ENCODE data around the gene DOP1A.

The DOP1A gene

DNA sequence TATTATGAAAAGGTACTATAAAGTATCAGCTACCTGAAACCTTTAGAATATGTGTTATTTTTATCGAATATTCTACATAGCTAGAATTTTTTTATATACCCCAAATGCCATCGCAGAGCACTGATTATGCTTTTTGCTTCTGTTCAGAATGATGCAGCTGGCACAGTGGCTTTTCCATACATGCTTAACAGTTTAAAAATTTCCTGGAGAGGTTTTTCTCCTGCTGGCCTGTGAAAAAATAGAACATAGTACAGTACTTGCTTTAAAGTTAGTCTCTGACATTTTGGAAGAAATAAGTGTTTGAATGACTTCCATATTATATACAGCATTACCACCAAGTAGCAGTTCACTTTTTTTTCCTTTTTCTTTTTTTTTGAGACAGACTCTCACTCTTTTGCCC lies 5.3 kb downstream of the DOP1A start:
- DNase-seq = no peak

- no peak for DNase-seq
Measured at GRCh38 chr6:83073615-83074014, 6.1 kb downstream of the DOP1A start.

DNA sequence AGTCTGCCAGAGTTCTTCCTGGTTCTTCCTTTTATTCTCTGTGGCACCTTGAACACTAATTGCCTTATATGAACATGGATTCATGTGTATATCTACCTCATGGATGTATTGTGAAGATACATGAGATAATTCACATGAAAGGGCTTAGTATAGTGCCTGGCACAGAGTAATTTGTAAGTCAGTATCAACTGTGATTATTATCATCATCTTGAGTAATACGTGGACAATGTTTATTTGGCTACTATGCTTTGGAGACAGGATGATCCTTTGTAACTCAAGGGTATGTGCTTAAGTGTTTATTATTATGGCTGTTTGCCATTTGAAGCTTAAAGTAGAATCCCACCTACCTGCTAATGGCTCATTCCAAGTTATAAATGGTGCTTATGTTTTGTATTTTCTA lies 16.0 kb downstream of the DOP1A start:
- DNase-seq = no peak

DNA sequence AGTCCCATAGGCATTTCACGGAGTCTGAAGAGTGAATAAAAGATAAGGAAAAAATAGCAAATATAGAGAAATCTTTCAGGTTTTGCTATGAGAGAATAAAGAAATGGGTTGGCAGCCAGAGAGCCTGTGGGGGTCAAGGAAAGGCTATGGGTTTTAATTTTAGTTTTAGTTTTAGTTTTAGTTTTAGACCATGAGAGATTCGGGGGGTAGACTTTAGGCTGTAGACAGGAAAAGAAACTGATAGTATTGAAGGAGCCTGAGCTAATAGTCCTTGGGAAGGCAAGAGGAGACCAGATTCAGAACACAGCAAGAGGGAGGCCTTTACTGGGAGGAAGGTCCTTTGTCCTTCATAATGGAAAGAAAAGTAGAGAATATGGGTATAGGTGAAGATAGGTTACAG lies 19.3 kb downstream of the DOP1A start:
- DNase-seq = no peak

DNA sequence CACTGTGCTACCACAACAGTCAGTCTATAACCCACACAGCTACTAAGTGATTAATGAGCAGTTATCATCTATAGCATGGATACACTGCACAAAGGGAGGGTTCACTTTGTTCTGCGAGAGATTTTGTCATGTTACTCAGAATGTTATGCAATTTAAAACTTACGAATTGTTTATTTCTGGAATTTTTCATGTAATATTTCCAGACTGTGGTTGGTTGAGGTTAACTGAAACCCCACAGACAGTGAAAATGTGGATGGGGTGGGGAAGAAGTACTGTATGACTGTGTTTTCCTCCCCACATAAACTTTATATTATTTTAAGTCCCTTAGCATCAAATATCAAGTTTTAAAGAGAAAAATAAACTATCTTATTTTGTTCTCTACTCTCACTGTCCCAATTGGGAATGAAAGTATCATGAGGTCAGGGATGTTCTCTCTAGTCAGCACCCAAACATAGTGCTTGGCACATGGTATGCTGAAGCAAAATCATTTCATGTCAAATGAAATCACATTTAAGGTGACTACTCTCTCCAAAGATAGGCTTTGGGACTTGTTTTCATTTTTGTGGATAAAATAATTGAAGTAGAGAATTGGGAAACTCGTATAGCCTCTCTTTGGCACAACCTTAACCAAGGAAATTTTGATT lies 25.4 kb downstream of the DOP1A start:
- DNase-seq = no peak

- DNase-seq = no peak
Measured at GRCh38 chr6:83096791-83097190, 29.3 kb downstream of the DOP1A start.

DNA sequence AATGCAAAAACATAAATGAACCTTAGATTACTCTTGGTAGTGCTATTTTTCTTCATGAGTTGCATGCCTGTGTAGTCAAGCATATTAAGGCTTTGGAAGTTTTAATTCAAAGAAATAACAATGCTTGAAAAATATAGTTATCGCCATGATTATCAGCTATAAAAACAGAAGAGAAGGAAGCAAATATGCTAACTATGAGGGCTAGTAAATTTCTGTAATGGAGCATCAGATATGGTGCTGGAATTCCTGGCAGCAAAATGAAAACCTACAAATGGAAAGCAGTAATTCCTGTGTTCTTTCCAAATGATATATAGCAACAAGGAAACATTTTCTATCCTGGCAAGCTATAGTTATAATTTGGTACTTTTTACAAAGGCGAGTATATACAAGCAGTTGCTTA lies 29.7 kb downstream of the DOP1A start:
- DNase-seq = no peak

- DNase-seq = no peak
Measured at GRCh38 chr6:83097675-83098074, 30.2 kb downstream of the DOP1A start.

DNA sequence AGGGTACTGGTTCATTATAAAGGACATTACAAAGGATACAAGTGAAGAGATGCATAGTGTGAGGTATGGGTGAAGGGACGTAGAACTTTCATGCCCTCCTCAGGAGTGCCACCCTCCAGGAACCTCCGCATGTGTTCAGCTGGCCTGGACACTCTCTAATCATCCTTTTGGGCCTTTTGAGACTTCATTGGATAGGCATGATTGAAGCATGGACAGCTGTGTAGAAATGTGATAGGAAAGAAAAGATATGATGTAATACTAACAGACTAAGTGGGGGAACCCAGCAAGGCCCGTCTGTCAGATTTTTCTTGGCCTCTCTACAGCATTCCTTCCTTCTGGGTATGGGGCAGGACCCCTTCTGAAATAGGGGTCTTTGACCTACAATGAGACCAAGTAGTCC lies 31.1 kb downstream of the DOP1A start:
- DNase-seq = no peak

GRCh38 chr6:83108378-83108777 lies 40.9 kb downstream of the DOP1A start:
- no peak for DNase-seq

DNA sequence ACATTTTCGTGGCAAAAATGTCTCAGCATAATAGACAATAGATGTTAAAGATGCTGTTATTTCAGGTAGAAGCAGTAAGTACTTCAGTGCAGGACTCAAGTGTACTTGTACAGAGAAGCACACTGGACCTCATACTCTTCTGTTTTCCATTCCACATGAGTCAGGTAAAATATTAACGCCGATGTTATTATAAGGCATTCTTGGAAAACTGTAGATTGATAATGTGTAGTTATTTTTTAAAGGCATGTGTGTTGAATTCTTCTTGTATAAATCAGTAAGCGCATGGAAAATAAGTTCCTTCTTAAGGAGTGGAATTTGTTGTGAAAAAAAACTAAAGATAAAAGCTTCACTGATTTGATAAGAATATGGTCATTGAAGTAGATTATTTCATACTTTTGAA lies 45.8 kb downstream of the DOP1A start:
- no peak for DNase-seq

- no peak for DNase-seq
Measured at GRCh38 chr6:83114164-83114563, 46.7 kb downstream of the DOP1A start.

DNA sequence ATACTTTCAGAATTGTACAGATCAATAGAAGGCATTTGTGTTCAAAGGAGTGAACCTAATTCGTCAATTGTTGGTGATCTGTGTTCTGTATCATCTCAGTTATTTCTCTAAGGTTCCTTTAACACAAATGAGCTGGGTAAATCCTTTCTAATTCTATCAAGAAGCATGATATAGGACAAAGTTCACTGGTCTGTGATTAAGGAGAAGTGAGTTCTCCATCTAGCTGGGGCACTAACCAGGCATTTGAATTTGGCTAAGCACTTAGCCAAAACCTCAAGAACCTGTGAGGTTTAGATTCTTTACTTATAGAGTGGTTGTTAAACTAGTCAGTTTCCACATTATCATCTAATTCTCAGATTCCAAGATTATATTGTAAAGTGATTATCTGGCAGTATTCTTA lies 50.3 kb downstream of the DOP1A start:
- DNase-seq = no peak

DNA sequence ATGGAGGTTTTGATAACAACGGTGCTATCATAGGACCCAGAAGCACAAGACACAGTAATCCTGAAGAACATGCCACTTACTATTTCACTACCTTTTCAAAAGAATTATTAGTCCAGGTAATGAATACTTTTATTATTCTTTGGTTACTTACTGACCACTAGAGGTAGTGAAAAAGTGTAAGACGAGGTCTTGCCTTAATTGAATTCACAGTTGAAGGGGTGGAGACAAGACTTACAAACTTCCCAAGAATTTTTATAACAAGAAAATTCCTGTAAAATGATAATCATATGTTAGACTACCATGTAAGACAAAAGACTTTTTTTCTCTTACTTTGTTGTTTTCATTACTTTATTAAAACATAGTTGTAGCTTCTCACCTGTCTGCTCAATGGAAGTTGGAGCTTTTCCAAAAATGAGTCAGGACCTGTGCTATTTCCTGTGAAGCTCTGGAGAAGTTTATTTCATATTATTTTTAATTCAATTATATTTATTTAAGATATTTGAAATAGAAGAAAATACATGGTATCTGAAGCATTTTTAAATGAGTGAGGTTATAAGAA lies 52.4 kb downstream of the DOP1A start:
- no peak for DNase-seq

- no peak for DNase-seq
Measured at GRCh38 chr6:83124553-83124952, 57.1 kb downstream of the DOP1A start.

- DNase-seq = no peak
Measured at GRCh38 chr6:83125425-83125824, 58.0 kb downstream of the DOP1A start.

- DNase-seq = no peak
Measured at GRCh38 chr6:83126223-83126622, 58.8 kb downstream of the DOP1A start.

DNA sequence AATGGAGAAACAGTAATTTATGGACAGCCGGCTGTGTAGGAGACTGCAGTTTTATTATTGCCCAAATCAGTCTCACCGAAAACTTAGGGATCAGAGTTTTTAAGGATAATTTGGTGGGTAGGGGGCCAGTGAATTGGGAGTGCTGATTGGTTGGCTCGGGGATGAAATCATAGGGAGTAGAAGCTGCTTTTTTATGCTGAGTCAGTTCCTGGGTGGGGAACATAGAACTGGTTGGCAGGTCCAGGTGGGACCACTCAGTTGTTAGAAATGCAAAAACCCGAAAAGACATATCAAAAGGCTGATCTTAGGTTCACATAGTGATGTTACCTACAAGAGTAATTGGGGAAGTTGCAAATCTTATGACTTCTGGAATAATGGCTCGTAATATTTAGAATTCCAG lies 59.3 kb downstream of the DOP1A start:
- DNase-seq = no peak

- DNase-seq = no peak
Measured at GRCh38 chr6:83127258-83127657, 59.8 kb downstream of the DOP1A start.

DNA sequence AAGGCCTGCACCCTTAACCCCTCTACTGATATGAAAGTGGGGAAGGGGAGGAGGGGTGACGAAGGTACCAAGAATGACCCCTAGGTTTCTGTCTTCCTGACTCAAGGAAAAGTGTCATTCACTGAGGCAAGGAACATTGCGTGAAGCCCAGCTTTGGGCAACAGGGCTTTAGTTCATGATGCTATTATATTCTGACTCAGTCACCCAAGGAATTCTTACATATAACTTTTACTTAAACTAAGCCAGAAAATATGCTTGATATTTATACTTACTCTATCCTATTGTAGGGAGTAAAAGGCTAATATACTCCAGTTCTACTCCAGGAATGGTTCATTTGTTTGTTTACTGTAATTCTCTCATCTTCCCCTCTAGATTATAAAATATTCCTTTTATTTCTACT lies 60.5 kb downstream of the DOP1A start:
- DNase-seq = no peak

- no peak for DNase-seq
Measured at GRCh38 chr6:83132121-83132520, 64.7 kb downstream of the DOP1A start.

DNA sequence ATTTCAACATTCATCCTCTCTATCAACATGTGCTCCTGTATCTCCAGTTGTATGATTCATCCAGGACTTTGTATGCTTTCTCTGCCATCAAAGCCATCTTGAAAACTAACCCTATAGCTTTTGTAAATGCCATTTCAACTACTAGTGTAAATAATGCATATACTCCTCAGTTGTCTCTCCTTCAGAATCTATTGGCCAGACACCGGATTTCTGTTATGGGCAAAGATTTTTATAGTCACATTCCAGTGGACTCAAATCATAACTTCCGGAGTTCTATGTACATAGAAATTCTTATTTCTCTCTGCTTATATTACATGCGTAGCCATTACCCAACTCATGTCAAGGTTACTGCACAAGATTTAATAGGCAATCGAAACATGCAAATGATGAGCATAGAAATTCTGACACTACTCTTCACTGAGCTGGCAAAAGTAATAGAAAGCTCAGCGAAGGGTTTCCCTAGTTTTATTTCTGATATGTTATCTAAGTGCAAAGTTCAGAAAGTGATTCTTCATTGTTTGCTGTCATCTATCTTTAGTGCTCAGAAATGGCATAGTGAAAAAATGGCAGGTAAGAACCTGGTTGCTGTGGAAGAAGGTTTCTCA lies 70.7 kb downstream of the DOP1A start:
- no peak for DNase-seq

- no peak for DNase-seq
Measured at GRCh38 chr6:83138758-83139157, 71.3 kb downstream of the DOP1A start.

GRCh38 chr6:83151114-83151513 lies 83.6 kb downstream of the DOP1A start:
- no peak for DNase-seq

DNA sequence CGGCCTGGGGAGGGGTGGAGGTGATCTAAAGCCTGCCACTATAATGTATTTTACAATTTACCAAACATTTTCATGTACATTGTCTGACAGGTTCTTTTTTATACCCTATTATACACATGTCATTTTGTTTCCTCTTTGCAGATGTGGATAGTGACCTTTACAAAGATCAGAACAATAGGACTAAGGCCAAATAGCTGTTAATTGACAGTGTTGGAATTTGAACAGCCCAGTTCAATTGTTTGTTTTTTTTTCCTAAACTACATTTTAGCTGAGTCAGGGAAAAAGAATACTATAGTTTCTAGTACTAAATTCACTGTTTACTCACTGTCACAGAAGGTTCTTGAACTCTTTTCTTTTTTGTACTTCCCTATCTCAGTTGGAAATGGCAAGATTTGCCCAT lies 85.4 kb downstream of the DOP1A start:
- DNase-seq = no peak
